HepG2 (cell line): ENCODE data around the gene IMPG2. TPM values are rescaled to one million over a fixed set of nuclear protein-coding genes. Genes with fewer than 3 reads are reported as not detected.

Experiments
- ATAC-seq: fragments of 200-7000 bp; cut with Tn5 transposase; 3 replicates; pipeline ENCODE4 v1.9.1; 2020; ENCODE audit warnings: mild to moderate bottlenecking, moderate library complexity
- BruUV-seq: library from RNA; stranded (reverse); fragments of 400-500 nt; replicated peaks from 2 replicates; lab custom pipeline; 2021; lab: Mats Ljungman, UMichigan
- CTCF ChIA-PET: fragments of 300-600 bp; formaldehyde crosslinking; extraction: SDS; loops from one replicate; lab custom pipeline; 2021; ENCODE audit warnings: low total read pairs, inconsistent platforms, low intra/inter-chr PET ratio; lab: Yijun Ruan, JAX
- POLR2A ChIA-PET: fragments of 350-600 bp; sonication (Branson Sonifier 250); formaldehyde crosslinking; loops from one replicate; lab custom pipeline; 2020; ENCODE audit warnings: antibody characterized with exemption, inconsistent platforms; lab: Yijun Ruan, JAX
- DNase-seq: peaks from one replicate; pipeline ENCODE4 v3.0.0-alpha.2; 2015; ENCODE audit warnings: low spot score
- FAIRE-seq: peaks from 3 replicates; lab custom pipeline; 2011; peaks lifted over from hg19 to GRCh38; lab: Jason Lieb, UNC
- H2AFZ ChIP-seq: one replicate; pipeline ENCODE4 v1.6.1; 2011; ENCODE audit warnings: low read length, inconsistent platforms
- H3K27ac ChIP-seq: fragments of 300-600 bp; 3 replicates; pipeline ENCODE4 v1.8.0; 2011; ENCODE audit warnings: mixed run types, mild to moderate bottlenecking, mixed read lengths, low read length, inconsistent platforms; ENCODE audit not compliant: insufficient read depth; ENCODE audit errors: extremely low read length
- H3K27me3 ChIP-seq, 2 experiments: fragments of 200-600 bp in 1 of 2; 2 replicates in 1 of 2; 3 replicates in 1 of 2; pipeline versions ENCODE4 v1.6.0 to v1.8.0; 2011; ENCODE audit warnings: low read length in 2 of 2, mild to moderate bottlenecking in 2 of 2, moderate library complexity in 2 of 2, inconsistent platforms in 1 of 2; ENCODE audit not compliant: insufficient read depth in 2 of 2, control insufficient read depth in 1 of 2
- H3K36me3 ChIP-seq, 2 experiments: fragments of 200-600 bp in 1 of 2; replicated peaks in 1 of 2; 2 replicates in 1 of 2; 3 replicates in 1 of 2; pipeline versions ENCODE4 v1.5.1 to v1.8.0; 2011; ENCODE audit warnings: low read length in 2 of 2, inconsistent platforms in 1 of 2; ENCODE audit not compliant: insufficient read depth in 2 of 2, control insufficient read depth in 1 of 2
- H3K4me1 ChIP-seq: 2 replicates; pipeline ENCODE4 v1.5.1; 2012; ENCODE audit warnings: low read length, inconsistent platforms; ENCODE audit not compliant: insufficient read depth
- H3K4me2 ChIP-seq: 2 replicates; pipeline ENCODE4 v1.6.0; 2011; ENCODE audit warnings: low read depth, low read length, inconsistent platforms
- H3K4me3 ChIP-seq, 3 experiments: fragments of 200-600 bp in 1 of 3; sonication (generic), shearing (Covaris generic) in 1 of 3; replicated peaks in 1 of 3; 2 replicates each; pipeline ENCODE4 v1.5.1; 2011 to 2016; ENCODE audit warnings: low read length in 3 of 3, inconsistent platforms in 2 of 3, low read depth in 2 of 3, mild to moderate bottlenecking in 2 of 3, control low read depth in 1 of 3, mixed read lengths in 1 of 3; ENCODE audit not compliant: insufficient read depth in 1 of 3
- H3K79me2 ChIP-seq: one replicate; pipeline ENCODE4 v1.6.1; 2011; ENCODE audit warnings: low read length, inconsistent platforms; ENCODE audit not compliant: insufficient read depth
- H3K9ac ChIP-seq: 2 replicates; pipeline ENCODE4 v1.6.0; 2011; ENCODE audit warnings: mild to moderate bottlenecking, low read depth, low read length, inconsistent platforms; ENCODE audit not compliant: insufficient read depth
- H3K9me3 ChIP-seq: 2 replicates; pipeline ENCODE4 v1.5.1; 2012; ENCODE audit warnings: mild to moderate bottlenecking, low read length
- H4K20me1 ChIP-seq: 2 replicates; pipeline ENCODE4 v1.6.0; 2011; ENCODE audit warnings: inconsistent platforms, mild to moderate bottlenecking, low read length, moderate library complexity; ENCODE audit not compliant: insufficient read depth
- ELF1 ChIP-seq: sonication (generic); formaldehyde crosslinking; IDR thresholded peaks from 2 replicates; pipeline ENCODE4 v1.4.0; 2020; ENCODE audit warnings: missing genetic modification reagents
- FOSL2 ChIP-seq: sonication (generic); formaldehyde crosslinking; IDR thresholded peaks from 2 replicates; pipeline ENCODE4 v1.4.0; 2020; ENCODE audit warnings: missing genetic modification reagents
- HNRNPUL1 ChIP-seq: fragments of 200-400 bp; formaldehyde crosslinking; IDR thresholded peaks from 2 replicates; pipeline ENCODE4 v1.6.1; 2017; ENCODE audit warnings: low read depth, mild to moderate bottlenecking, low read length, moderate library complexity
- HOXD1 ChIP-seq: sonication (generic); formaldehyde crosslinking; IDR thresholded peaks from 2 replicates; pipeline ENCODE4 v1.5.0; 2020; ENCODE audit warnings: missing genetic modification reagents
- KDM3A ChIP-seq: IDR thresholded peaks from 2 replicates; pipeline ENCODE4 v1.6.1; 2018; ENCODE audit warnings: low read depth, missing compliant biosample characterization
- PITX1 ChIP-seq: sonication (generic); formaldehyde crosslinking; IDR thresholded peaks from 2 replicates; pipeline ENCODE4 v1.5.1; 2020; ENCODE audit warnings: mild to moderate bottlenecking, missing genetic modification reagents
- SOX6 ChIP-seq, 2 experiments: fragments of 450-650 bp in 1 of 2; sonication (generic) in 1 of 2; formaldehyde crosslinking in 1 of 2; IDR thresholded peaks; 2 replicates each; pipeline versions ENCODE4 v1.4.0 to v1.6.1; 2017 to 2020; ENCODE audit warnings: antibody characterized with exemption in 1 of 2, mild to moderate bottlenecking in 1 of 2, missing genetic modification reagents in 1 of 2
- ZNF558 ChIP-seq: sonication (generic); formaldehyde crosslinking; IDR thresholded peaks from 2 replicates; pipeline ENCODE4 v1.9.0; 2022; ENCODE audit warnings: mild to moderate bottlenecking, missing genetic modification reagents, borderline replicate concordance
- WGBS: methylation state at CpG from one replicate; pipeline ENCODE4 v1.1.6; 2017; ENCODE audit warnings: low lambda C conversion rate; 5-methylcytosine and 5-hydroxymethylcytosine counted together
- in situ Hi-C: cut with HindIII; loops from 2 replicates; pipeline ENCODE4 v1.10.0; 2017; ENCODE audit warnings: low pct_unique_long_range_greater_than_20kb; ENCODE audit not compliant: extremely low pct_ligation_motif_present
- intact Hi-C: fragments of 100-400 bp; cut with micrococcal nuclease; formaldehyde crosslinking; loops from one replicate; pipeline ENCODE4 v1.10.0; 2022; ENCODE audit not compliant: unreplicated experiment
- polyA plus RNA-seq, 8 experiments: library from polyadenylated mRNA; depleted of rRNA in 3 of 8; stranded (reverse) in 7 of 8; unstranded in 1 of 8; fragments of >200 nt; fragmentation: Illumina TruSeq in 4 of 8; extraction: Trizol in 4 of 8; gene quantifications; 2 replicates each; pipeline versions ENCODE4 v1.2.1 to v1.2.3, GENCODE V29; 2011 to 2016; ENCODE audit warnings: low read depth in 4 of 8, missing spikeins in 1 of 8, mixed read lengths in 1 of 8; ENCODE audit not compliant: insufficient read depth in 1 of 8
- total RNA-seq, 5 experiments: library from RNA; depleted of rRNA; stranded (reverse); fragments of >200 nt; fragmentation: Illumina TruSeq; extraction: Trizol; gene quantifications; 2 replicates each; pipeline ENCODE4 v1.2.3, GENCODE V29; 2016; ENCODE audit warnings: low read depth in 1 of 5
- TF ChIP-seq, protein P1 (sequence below): IDR thresholded peaks from 2 replicates; pipeline ENCODE4 v1.4.0; 2020; ENCODE audit warnings: mild to moderate bottlenecking, missing genetic modification reagents
- TF ChIP-seq, protein P2 (sequence below): sonication (generic); formaldehyde crosslinking; IDR thresholded peaks from 2 replicates; pipeline ENCODE4 v1.5.0; 2020; ENCODE audit warnings: missing genetic modification reagents
- TF ChIP-seq, protein P3 (sequence below): IDR thresholded peaks from 2 replicates; pipeline ENCODE4 v1.6.1; 2012; ENCODE audit warnings: low read length, improper control_type of control experiment

Gene IMPG2
- total and polyA plus RNA-seq, 2 of the 13 experiments (the other 11 are each of a cell fraction or from before 2014, with no cell fraction given), result 0.02 to 0.03 TPM

DNA sequence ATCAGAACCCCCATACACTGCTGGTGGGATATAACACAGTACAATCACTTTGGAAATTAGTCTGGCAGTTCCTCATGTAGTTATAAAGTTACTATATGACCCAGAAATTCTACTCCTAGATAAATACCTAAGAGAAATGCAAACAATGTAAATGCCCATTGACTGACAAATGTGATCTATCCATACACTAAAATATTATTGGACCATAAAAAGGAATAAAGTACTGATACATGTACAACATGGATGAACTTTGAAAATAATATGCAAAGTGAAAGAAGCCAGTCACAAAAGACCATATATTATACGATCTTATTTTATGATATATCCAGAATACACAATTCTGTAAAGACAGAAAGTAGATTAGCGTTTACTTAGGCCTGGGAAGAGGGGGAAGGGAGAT, 7.8 kb downstream of the IMPG2 start:
- in situ Hi-C loops (no loop called here), intact Hi-C loops (no loop called here)
- Histone ChIP-seq H3K4me3 (no peak overlapping the region), H3K27me3 (no peaks in the 10 kb centered on the region), H3K4me2 (no peak overlapping the region), H3K9ac (no peak overlapping the region), H2AFZ (no peak overlapping the region), H3K27ac (no peak overlapping the region), H4K20me1 (no peaks in the 10 kb centered on the region), H3K9me3 (peaks cover 19% of the 10 kb centered on the region), H3K4me1 (no peaks in the 10 kb centered on the region), H3K36me3 (no peaks in the 10 kb centered on the region), H3K79me2 (no peaks in the 10 kb centered on the region)
- 1% methylated on average over 2 of the region's 2 CpGs for WGBS
- ChIA-PET POLR2A (no interaction called here), CTCF (no interaction called here)
- no peak for TF ChIP-seq SOX6 (IDR thresholded peaks at IDR 0.05)
- no peak for TF ChIP-seq SOX6 (CRISPR knock-in tag; IDR thresholded peaks at IDR 0.05)
- no peak for TF ChIP-seq ELF1
- no peak for TF ChIP-seq HOXD1
- TF ChIP-seq FOSL2, result no peak
- TF ChIP-seq, protein P1, sequence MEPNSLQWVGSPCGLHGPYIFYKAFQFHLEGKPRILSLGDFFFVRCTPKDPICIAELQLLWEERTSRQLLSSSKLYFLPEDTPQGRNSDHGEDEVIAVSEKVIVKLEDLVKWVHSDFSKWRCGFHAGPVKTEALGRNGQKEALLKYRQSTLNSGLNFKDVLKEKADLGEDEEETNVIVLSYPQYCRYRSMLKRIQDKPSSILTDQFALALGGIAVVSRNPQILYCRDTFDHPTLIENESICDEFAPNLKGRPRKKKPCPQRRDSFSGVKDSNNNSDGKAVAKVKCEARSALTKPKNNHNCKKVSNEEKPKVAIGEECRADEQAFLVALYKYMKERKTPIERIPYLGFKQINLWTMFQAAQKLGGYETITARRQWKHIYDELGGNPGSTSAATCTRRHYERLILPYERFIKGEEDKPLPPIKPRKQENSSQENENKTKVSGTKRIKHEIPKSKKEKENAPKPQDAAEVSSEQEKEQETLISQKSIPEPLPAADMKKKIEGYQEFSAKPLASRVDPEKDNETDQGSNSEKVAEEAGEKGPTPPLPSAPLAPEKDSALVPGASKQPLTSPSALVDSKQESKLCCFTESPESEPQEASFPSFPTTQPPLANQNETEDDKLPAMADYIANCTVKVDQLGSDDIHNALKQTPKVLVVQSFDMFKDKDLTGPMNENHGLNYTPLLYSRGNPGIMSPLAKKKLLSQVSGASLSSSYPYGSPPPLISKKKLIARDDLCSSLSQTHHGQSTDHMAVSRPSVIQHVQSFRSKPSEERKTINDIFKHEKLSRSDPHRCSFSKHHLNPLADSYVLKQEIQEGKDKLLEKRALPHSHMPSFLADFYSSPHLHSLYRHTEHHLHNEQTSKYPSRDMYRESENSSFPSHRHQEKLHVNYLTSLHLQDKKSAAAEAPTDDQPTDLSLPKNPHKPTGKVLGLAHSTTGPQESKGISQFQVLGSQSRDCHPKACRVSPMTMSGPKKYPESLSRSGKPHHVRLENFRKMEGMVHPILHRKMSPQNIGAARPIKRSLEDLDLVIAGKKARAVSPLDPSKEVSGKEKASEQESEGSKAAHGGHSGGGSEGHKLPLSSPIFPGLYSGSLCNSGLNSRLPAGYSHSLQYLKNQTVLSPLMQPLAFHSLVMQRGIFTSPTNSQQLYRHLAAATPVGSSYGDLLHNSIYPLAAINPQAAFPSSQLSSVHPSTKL (CRISPR knock-in tag), result no peak
- TF ChIP-seq KDM3A, result no peak
- TF ChIP-seq, protein P2, sequence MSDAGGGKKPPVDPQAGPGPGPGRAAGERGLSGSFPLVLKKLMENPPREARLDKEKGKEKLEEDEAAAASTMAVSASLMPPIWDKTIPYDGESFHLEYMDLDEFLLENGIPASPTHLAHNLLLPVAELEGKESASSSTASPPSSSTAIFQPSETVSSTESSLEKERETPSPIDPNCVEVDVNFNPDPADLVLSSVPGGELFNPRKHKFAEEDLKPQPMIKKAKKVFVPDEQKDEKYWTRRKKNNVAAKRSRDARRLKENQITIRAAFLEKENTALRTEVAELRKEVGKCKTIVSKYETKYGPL (CRISPR knock-in tag), result no peak
- no peak for TF ChIP-seq PITX1 (CRISPR knock-in tag)
- TF ChIP-seq, protein P3, sequence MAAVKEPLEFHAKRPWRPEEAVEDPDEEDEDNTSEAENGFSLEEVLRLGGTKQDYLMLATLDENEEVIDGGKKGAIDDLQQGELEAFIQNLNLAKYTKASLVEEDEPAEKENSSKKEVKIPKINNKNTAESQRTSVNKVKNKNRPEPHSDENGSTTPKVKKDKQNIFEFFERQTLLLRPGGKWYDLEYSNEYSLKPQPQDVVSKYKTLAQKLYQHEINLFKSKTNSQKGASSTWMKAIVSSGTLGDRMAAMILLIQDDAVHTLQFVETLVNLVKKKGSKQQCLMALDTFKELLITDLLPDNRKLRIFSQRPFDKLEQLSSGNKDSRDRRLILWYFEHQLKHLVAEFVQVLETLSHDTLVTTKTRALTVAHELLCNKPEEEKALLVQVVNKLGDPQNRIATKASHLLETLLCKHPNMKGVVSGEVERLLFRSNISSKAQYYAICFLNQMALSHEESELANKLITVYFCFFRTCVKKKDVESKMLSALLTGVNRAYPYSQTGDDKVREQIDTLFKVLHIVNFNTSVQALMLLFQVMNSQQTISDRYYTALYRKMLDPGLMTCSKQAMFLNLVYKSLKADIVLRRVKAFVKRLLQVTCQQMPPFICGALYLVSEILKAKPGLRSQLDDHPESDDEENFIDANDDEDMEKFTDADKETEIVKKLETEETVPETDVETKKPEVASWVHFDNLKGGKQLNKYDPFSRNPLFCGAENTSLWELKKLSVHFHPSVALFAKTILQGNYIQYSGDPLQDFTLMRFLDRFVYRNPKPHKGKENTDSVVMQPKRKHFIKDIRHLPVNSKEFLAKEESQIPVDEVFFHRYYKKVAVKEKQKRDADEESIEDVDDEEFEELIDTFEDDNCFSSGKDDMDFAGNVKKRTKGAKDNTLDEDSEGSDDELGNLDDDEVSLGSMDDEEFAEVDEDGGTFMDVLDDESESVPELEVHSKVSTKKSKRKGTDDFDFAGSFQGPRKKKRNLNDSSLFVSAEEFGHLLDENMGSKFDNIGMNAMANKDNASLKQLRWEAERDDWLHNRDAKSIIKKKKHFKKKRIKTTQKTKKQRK, result no peak
- no peak for TF ChIP-seq HNRNPUL1
- no peak for TF ChIP-seq ZNF558 (CRISPR knock-in tag)
- FAIRE-seq, result no peak
- BruUV-seq, result no TSS peak
- DNase-seq, result no peak
- ATAC-seq, result no peak
